Suprapubic skin (tissue), 4 donors: ENCODE results near the gene BAZ2B. TPM values are rescaled to one million over a fixed set of nuclear protein-coding genes. Genes with fewer than 3 reads are reported as not detected.

Experiments used
- DNase-seq, 2 donors: peaks; one replicate each; pipeline ENCODE4 v3.0.0-alpha.2; 2019; ENCODE audit warnings: low spot score in 2 of 2
- H3K27ac ChIP-seq: fragments of 200-600 bp; sonication (generic); one replicate; pipeline ENCODE4 v1.5.1; 2019
- H3K27me3 ChIP-seq: fragments of 200-600 bp; sonication (generic); one replicate; pipeline ENCODE4 v1.5.1; 2019
- H3K36me3 ChIP-seq: fragments of 200-600 bp; sonication (generic); one replicate; pipeline ENCODE4 v1.5.1; 2019
- H3K4me1 ChIP-seq: fragments of 200-600 bp; sonication (generic); one replicate; pipeline ENCODE4 v1.5.1; 2019
- H3K4me3 ChIP-seq: fragments of 200-600 bp; sonication (generic); one replicate; pipeline ENCODE4 v1.5.1; 2019; ENCODE audit warnings: mild to moderate bottlenecking
- H3K9me3 ChIP-seq: fragments of 200-600 bp; sonication (generic); one replicate; pipeline ENCODE4 v1.5.1; 2019
- EP300 ChIP-seq: sonication (generic); formaldehyde crosslinking; IDR thresholded peaks from one replicate; pipeline ENCODE4 v1.6.1; 2017; ENCODE audit warnings: antibody characterized with exemption
- POLR2A ChIP-seq, 2 donors: fragments of 450-650 bp; IDR thresholded peaks; one replicate each; pipeline ENCODE4 v1.6.1; 2017; ENCODE audit warnings: antibody characterized with exemption in 2 of 2, mild to moderate bottlenecking in 2 of 2, moderate library complexity in 2 of 2
- POLR2AphosphoS5 ChIP-seq, 3 donors: sonication (generic); formaldehyde crosslinking; IDR thresholded peaks; one replicate each; pipeline ENCODE4 v1.6.1; 2017; ENCODE audit warnings: antibody characterized with exemption in 3 of 3
- WGBS: methylation state at CpG from one replicate; pipeline ENCODE4 v1.1.5; 2018; 5-methylcytosine and 5-hydroxymethylcytosine counted together
- total RNA-seq, 4 donors: library from RNA; depleted of rRNA; stranded (reverse); fragments of >200 nt; gene quantifications; one replicate each; pipeline ENCODE4 v1.1.0, GENCODE V29; 2016
- TF ChIP-seq, protein P1 (sequence below), 2 donors: fragments of 200-600 bp in 1 of 2; fragments of 450-650 bp in 1 of 2; sonication (generic) in 1 of 2; IDR thresholded peaks; one replicate each; pipeline ENCODE4 v1.5.1; 2016 to 2019; ENCODE audit warnings: antibody characterized with exemption in 2 of 2, mild to moderate bottlenecking in 1 of 2, moderate library complexity in 1 of 2

The BAZ2B gene
- total RNA-seq, 4 donors from 2014 or later = 61.7 to 185 (median 80.8) TPM

DNA sequence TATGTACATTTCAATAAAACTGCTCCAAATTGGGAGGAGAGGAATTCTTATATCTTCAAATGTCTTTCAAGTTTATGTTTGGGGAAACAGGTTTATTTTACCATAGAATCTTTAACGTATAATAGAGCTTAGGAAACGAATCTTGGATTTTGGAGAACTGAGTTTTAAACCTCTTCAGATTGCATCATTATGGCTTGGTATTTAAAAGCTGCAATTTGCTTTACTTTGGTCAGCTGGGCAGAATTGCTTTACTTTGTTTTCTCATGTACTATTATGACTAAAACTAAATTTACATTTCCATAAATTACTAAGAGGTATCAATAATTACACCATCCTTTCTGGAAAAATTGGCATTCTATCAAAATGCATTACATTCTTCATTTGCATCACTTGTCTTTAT lies 54.6 kb downstream of the BAZ2B start:
- no peak overlapping the region for H3K4me3 ChIP-seq
- H3K9me3 ChIP-seq = no peaks in the 10 kb centered on the region
- TF ChIP-seq EP300 (no peak), POLR2A (IDR thresholded peaks at IDR 0.05) (no peak), POLR2AphosphoS5 (IDR thresholded peaks at IDR 0.05) (no peak)
- TF ChIP-seq, protein P1, sequence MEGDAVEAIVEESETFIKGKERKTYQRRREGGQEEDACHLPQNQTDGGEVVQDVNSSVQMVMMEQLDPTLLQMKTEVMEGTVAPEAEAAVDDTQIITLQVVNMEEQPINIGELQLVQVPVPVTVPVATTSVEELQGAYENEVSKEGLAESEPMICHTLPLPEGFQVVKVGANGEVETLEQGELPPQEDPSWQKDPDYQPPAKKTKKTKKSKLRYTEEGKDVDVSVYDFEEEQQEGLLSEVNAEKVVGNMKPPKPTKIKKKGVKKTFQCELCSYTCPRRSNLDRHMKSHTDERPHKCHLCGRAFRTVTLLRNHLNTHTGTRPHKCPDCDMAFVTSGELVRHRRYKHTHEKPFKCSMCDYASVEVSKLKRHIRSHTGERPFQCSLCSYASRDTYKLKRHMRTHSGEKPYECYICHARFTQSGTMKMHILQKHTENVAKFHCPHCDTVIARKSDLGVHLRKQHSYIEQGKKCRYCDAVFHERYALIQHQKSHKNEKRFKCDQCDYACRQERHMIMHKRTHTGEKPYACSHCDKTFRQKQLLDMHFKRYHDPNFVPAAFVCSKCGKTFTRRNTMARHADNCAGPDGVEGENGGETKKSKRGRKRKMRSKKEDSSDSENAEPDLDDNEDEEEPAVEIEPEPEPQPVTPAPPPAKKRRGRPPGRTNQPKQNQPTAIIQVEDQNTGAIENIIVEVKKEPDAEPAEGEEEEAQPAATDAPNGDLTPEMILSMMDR (IDR thresholded peaks at IDR 0.05) = no peak
- no peaks in the 10 kb centered on the region for H3K27me3 ChIP-seq
- no peaks in the 10 kb centered on the region for H3K4me1 ChIP-seq
- no peaks in the 10 kb centered on the region for H3K36me3 ChIP-seq
- H3K27ac ChIP-seq = no peak overlapping the region
- 85% methylated on average over 2 of the region's 2 CpGs for WGBS
- no peak for DNase-seq

DNA sequence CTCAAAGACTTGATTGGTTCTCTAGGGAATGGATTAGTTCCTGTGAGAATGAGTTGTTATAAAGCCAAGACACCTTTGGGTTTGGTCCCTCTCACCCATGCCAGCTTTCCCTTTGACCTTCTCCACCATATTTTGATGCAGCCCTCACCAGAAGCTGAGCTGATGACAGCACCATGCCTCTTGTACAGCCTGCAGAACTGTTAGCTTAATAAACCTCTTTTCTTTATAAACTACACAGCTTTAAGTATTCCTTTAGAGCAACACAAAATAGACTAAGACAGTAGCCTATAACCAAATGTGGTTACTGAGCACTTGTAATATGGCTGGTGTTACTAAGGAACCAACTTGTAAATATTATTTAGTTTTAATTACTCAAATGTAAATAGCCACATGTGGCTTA lies 55.1 kb downstream of the BAZ2B start:
- TF ChIP-seq EP300 (no peak), POLR2A (IDR thresholded peaks at IDR 0.05) (no peak), POLR2AphosphoS5 (IDR thresholded peaks at IDR 0.05) (no peak)
- TF ChIP-seq, protein P1 (IDR thresholded peaks at IDR 0.05) = no peak
- Histone ChIP-seq H3K36me3 (no peaks in the 10 kb centered on the region), H3K9me3 (no peaks in the 10 kb centered on the region), H3K4me1 (no peaks in the 10 kb centered on the region), H3K27ac (no peak overlapping the region), H3K4me3 (no peak overlapping the region), H3K27me3 (no peaks in the 10 kb centered on the region)
- DNase-seq = no peak

DNA sequence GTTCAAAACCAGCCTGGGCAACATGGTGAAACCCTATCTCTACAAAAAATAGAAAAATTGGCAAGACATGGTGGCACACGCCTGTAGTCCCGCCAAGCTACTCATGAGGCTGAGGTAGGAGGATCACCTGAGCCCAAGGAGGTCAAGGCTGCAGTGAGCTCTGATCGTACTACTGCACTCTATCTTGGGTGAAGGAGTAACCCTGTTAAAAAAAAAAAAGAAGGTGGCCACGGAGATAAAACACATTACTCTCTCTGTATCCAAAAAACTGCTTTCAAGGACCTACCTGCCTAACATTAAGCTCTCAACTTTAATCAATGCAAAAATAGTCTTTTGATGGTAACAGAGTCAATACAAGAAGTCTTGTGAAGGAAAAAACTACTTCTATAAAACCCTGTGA lies 57.3 kb downstream of the BAZ2B start:
- Histone ChIP-seq H3K4me3 (no peak overlapping the region), H3K36me3 (no peaks in the 10 kb centered on the region), H3K27me3 (no peaks in the 10 kb centered on the region), H3K27ac (no peak overlapping the region), H3K9me3 (no peaks in the 10 kb centered on the region), H3K4me1 (no peaks in the 10 kb centered on the region)
- 97% methylated on average over 4 of the region's 4 CpGs for WGBS
- TF ChIP-seq, protein P1 (IDR thresholded peaks at IDR 0.05) = no peak
- no peak for TF ChIP-seq EP300
- TF ChIP-seq POLR2A (IDR thresholded peaks at IDR 0.05) = no peak
- TF ChIP-seq POLR2AphosphoS5 (IDR thresholded peaks at IDR 0.05) = no peak
- DNase-seq = no peak

DNA sequence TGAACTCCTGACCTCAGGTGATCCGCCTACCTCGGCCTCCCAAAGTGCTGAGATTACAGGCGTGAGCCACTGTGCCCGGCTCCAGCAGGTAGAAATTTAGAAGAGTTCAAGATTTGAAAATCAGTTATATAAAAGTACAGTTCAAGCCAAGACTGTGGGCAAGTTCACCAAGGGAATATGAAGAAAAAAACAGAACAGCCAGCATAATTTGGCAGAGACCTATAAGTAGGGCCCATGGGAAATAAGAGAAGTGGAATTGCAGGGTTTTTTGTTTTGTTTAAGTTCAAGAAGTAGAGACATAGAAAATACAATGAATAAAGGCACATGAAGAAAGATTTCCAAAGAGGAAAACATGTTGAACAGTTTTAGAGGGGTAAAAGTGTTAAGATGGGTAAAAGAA lies 57.9 kb downstream of the BAZ2B start:
- 99% methylated on average over 4 of the region's 4 CpGs for WGBS
- H3K27me3 ChIP-seq = no peaks in the 10 kb centered on the region
- H3K36me3 ChIP-seq = no peaks in the 10 kb centered on the region
- no peak overlapping the region for H3K27ac ChIP-seq
- H3K4me1 ChIP-seq = no peaks in the 10 kb centered on the region
- no peak overlapping the region for H3K4me3 ChIP-seq
- TF ChIP-seq POLR2AphosphoS5 (IDR thresholded peaks at IDR 0.05) = no peak
- TF ChIP-seq, protein P1 (IDR thresholded peaks at IDR 0.05) = no peak
- TF ChIP-seq POLR2A (IDR thresholded peaks at IDR 0.05) = no peak
- no peak for TF ChIP-seq EP300
- no peak for DNase-seq
- H3K9me3 ChIP-seq = no peaks in the 10 kb centered on the region

DNA sequence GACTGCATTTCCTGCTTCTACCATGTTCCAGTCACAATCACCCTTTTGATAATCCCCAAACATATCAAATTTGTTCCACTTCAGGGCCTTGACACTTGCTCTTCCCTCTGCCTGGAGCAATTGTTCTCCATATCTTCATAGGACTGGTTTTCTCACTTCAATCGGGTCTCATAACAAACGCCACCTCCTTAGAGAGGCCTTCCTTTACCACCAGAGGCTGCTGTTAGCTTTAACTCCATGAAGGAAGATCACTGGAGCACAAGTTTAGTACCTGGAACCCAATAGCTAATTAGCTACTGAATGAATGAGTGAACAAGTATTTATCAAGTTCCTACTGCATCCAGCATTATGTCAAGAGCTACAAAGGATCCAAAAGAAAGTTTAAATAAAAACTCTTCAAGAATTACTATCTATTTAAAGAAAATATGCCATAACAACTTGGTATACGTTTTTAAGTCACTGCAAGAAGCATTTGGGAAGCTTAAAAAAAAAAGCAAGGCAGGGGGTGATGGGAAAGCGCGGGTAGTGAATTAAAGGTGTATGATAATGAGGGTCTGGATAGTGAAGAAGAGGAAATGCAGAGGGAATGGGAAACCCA lies 58.8 kb downstream of the BAZ2B start:
- Histone ChIP-seq H3K9me3 (no peaks in the 10 kb centered on the region), H3K4me1 (no peaks in the 10 kb centered on the region), H3K27ac (no peak overlapping the region), H3K4me3 (no peak overlapping the region), H3K27me3 (no peaks in the 10 kb centered on the region), H3K36me3 (no peaks in the 10 kb centered on the region)
- TF ChIP-seq POLR2A (IDR thresholded peaks at IDR 0.05) (no peak), POLR2AphosphoS5 (IDR thresholded peaks at IDR 0.05) (no peak)
- TF ChIP-seq, protein P1 (IDR thresholded peaks at IDR 0.05) = peak in 1 of 2 donors; percentile 7
- no peak for DNase-seq
- 80% methylated on average over 5 of the region's 5 CpGs for WGBS
